Small intestine (tissue), 7 donors: ENCODE data around the gene CMIP. TPM values are rescaled to one million over a fixed set of nuclear protein-coding genes. Genes with fewer than 3 reads are reported as not detected.

Experiments
- DNase-seq, 2 donors: peaks; one replicate each; pipeline versions ENCODE4 v3.0.0 to v3.0.0-alpha.2; 2013
- FAIRE-seq: peaks from 2 replicates; lab custom pipeline; 2012; peaks lifted over from hg19 to GRCh38; lab: Jason Lieb, UNC
- H3K27ac ChIP-seq, 3 donors: one replicate each; pipeline ENCODE4 v1.5.1; 2013; ENCODE audit warnings: low read length in 2 of 3, mild to moderate bottlenecking in 2 of 3, control low read depth in 1 of 3, inconsistent platforms in 1 of 3, low read depth in 1 of 3, moderate library complexity in 1 of 3
- H3K27me3 ChIP-seq, 3 donors: one replicate each; pipeline ENCODE4 v1.6.1; 2013; ENCODE audit warnings: low read length in 3 of 3, inconsistent platforms in 1 of 3; ENCODE audit not compliant: control insufficient read depth in 3 of 3, insufficient read depth in 3 of 3
- H3K36me3 ChIP-seq, 3 donors: one replicate each; pipeline ENCODE4 v1.6.1; 2013; ENCODE audit warnings: low read length in 3 of 3, inconsistent platforms in 1 of 3, low read depth in 1 of 3, mild to moderate bottlenecking in 1 of 3, moderate library complexity in 1 of 3; ENCODE audit not compliant: control insufficient read depth in 3 of 3, insufficient read depth in 2 of 3
- H3K4me1 ChIP-seq, 3 donors: one replicate each; pipeline ENCODE4 v1.6.1; 2013; ENCODE audit warnings: low read length in 2 of 3, inconsistent platforms in 1 of 3, low read depth in 1 of 3, mild to moderate bottlenecking in 1 of 3, moderate library complexity in 1 of 3; ENCODE audit not compliant: control insufficient read depth in 3 of 3, insufficient read depth in 2 of 3
- H3K4me3 ChIP-seq, 3 donors: one replicate each; pipeline ENCODE4 v1.5.1; 2013; ENCODE audit warnings: low read length in 3 of 3, control low read depth in 1 of 3, inconsistent platforms in 1 of 3, low read depth in 1 of 3, mild to moderate bottlenecking in 1 of 3, moderate library complexity in 1 of 3
- H3K9me3 ChIP-seq, 2 donors: one replicate each; pipeline ENCODE4 v1.6.1; 2013; ENCODE audit warnings: low read depth in 1 of 2, low read length in 1 of 2; ENCODE audit not compliant: control insufficient read depth in 2 of 2, insufficient read depth in 1 of 2
- WGBS, 3 donors: extraction: QIAGEN DNeasy Blood & Tissue Kit; methylation state at CpG; one replicate each; pipeline ENCODE4 v1.1.7; 2013; 5-methylcytosine and 5-hydroxymethylcytosine counted together
- polyA plus RNA-seq, 4 donors: library from polyadenylated mRNA; stranded (reverse) in 3 of 4; unstranded in 1 of 4; fragments of 200-250 nt in 3 of 4; fragments of 120-200 nt in 1 of 4; gene quantifications; one replicate each; pipeline versions ENCODE4 v1.2.1 to v1.2.3, GENCODE V29; 2013
- donor health status: healthy with polysubstance abuse.
- donor health status: control.
- donor health status: control.
- donor health status: Bipolar disorder and iron deficiency.
- donor health status: healthy.

Gene CMIP
- polyA plus RNA-seq, 4 donors = 43.8 to 74.7 (median 55.7) TPM

DNA sequence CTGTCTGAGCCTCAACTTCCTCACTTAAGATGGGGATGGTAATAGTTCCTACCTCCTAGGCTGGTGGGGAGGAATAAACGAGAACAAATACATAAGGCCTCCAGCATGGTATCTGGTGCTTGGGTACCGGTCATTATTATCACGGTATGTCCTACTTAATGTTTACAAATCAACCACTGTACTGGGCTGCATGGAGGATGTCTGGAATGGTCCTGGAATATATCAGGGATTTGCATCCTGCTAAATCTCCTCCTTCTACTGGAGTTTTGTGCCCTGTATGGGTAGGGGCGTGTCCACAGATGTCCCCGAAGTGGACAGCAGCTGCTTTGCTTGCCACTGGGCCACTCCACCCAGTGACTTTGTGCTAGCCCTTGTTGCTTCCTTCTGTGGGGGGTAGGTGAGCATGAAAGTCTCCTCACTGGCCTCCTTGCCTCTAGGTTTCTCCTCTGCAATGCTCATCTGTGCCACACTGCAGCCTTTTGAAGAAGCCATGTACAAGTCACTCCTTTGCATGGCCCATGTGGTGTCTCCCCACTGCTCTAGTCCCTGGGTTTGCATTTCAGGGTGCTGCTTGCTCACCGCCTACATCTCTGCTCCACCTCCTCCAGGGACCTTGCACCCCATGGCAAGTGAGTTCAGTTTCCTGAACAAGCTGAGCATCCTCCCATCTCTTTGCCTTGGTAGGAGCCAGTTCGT, 2.2 kb upstream of the CMIP start:
- FAIRE-seq = no peak
- no peak overlapping the region for H3K27ac ChIP-seq
- DNase-seq = no peak

DNA sequence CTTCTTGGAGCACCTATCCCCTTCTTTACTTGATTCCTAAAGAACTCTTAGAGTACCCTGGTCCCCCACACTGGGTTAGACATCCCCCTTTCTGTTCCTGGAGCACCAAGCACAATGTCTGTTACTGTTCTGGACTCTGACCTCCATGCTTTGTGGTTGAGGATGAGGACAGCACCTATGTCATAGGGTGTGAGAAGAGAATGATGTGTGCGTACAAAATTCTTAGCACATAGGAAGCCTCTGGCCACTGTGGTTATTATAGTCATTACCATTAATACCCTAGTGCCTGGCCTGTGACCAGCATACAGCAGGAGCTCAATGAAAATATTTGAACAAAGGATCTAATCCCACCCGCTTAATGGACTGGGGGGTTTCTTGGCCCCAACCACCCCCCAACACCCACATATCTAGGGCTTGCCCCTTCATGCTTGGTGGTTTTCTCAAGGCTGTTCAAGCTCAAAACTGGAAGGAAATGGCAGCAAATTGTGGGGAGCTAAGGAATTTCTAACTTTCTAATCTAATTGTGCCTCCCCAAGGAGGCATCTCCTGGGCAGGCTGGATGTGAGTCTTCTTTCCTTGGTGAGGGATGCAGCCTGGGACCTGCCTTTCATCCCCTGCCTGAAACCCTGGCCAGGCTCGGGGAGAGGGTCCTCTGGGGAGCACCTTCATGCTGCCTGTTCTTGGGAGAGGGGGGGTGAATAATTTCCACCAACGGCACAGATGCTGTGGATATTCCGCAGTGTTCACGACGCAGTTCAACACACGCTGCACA, 1.5 kb upstream of the CMIP start:
- FAIRE-seq (no peak), DNase-seq (peak; percentile 66 to 69)
- Histone ChIP-seq H3K4me3 (no peak overlapping the region), H3K4me1 (peaks cover 0 to 22% (median 0%) of the 10 kb centered on the region in 3 donors), H3K27ac (peak overlapping the region in 2 of 3 donors; percentile 32 to 67), H3K27me3 (peaks cover 0 to 9% (median 0%) of the 10 kb centered on the region in 3 donors), H3K9me3 (no peaks in the 10 kb centered on the region), H3K36me3 (peaks cover 0 to 8% (median 0%) of the 10 kb centered on the region in 3 donors)
- 64 to 76% (median 74%) methylated on average over 8 of the region's 8 CpGs for WGBS, 3 donors

More for the DNA sequence above, 2.2 kb upstream of the CMIP start:
- Histone ChIP-seq H3K9me3 (no peaks in the 10 kb centered on the region), H3K4me3 (no peak overlapping the region), H3K36me3 (peaks cover 0 to 2% (median 0%) of the 10 kb centered on the region in 3 donors), H3K27me3 (peaks cover 0 to 9% (median 0%) of the 10 kb centered on the region in 3 donors), H3K4me1 (peaks cover 0 to 15% (median 0%) of the 10 kb centered on the region in 3 donors)
- 54 to 73% (median 64%) methylated on average over 7 of the region's 7 CpGs for WGBS, 3 donors

DNA sequence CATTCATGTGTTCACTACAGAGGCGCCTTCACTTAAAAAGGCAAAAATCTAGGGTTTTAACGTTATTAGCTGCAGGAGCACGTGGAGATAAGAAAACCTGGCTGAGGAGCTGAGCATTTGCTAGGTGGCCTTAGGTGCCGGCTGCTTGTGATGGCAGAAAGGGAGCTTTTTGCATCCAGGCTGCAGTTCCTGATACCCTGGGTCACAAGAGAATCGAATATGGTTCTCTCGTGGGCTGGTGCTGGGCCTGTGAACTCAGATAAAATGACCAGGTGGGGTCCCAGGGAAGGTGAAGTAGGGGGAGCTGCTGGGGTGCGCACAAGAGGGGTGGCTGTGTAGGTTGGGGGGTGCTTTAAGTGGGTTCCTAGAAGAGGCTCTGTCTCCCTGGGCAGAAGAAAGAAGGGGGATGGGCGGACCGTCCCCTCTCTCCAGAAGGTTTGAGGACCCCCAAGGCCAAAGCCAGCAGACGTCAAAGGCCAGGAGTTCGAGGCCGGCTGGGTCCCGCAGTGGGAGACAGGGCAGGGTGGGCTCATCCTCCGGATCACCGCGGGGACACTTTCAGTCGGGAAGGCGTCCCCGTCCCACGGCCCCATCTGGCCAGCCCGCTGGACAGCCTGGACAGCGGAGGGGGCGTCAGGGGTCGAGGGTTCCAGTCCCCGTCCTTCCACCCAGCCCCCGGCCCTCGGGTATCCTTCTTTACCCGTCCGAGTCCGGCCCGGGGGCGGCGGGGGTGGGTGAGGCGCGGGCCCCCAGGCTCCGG, 740 bp upstream of the CMIP start:
- WGBS, 3 donors = 12 to 18% (median 17%) methylated on average over 26 to 36 of the region's 36 CpGs

DNA sequence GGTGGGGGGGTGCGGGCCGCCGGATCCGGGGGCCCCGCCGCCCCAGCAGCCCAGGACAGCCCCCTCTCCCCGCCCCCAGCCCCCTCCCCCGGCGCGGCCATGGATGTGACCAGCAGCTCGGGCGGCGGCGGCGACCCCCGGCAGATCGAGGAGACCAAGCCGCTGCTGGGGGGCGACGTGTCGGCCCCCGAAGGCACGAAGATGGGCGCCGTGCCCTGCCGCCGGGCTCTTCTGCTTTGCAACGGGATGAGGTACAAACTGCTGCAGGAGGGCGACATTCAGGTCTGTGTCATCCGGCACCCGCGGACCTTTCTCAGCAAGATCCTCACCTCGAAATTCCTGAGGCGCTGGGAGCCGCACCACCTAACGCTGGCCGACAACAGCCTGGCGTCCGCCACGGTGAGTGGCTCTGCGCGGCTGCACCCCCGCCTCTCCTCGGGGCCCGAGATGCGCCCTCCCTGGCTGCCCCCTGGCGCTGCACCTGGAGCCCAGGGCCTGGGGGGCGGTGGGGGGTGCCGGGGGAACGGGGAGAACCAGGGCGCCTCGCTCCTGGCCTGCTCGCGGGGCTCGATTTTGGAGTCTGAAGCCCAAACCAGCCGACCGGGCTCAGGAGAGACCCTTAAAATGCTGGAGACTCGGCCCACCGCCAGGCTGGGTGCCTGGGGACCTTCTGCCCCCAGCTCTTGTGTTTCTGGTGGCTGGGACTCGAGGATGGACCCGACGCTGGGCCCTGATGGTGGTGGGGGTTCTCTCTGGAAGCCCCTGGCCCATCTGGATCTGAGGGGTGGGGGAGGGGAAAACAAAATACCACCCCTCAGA, 744 bp downstream of the CMIP start:
- FAIRE-seq (no peak), DNase-seq (peak; percentile 37 to 70)
- WGBS, 3 donors = 0% methylated on average over 42 to 62 of the region's 62 CpGs
- H3K4me3 ChIP-seq = peak overlapping the region; percentile 82 to 97 (median 89)
- peaks cover 10 to 43% (median 11%) of the 10 kb centered on the region in 3 donors for H3K4me1 ChIP-seq
- peaks cover 0 to 4% (median 0%) of the 10 kb centered on the region in 3 donors for H3K27me3 ChIP-seq
- H3K9me3 ChIP-seq = no peaks in the 10 kb centered on the region
- peak overlapping the region; percentile 88 to 100 (median 94) for H3K27ac ChIP-seq
- peaks cover 0 to 14% (median 0%) of the 10 kb centered on the region in 3 donors for H3K36me3 ChIP-seq

More for the DNA sequence above, 740 bp upstream of the CMIP start:
- peak overlapping the region; percentile 25 to 97 (median 55) for H3K4me3 ChIP-seq
- H3K4me1 ChIP-seq = peaks cover 0 to 28% (median 3%) of the 10 kb centered on the region in 3 donors
- no peaks in the 10 kb centered on the region for H3K9me3 ChIP-seq
- peak in 1 of 2 donors; percentile 52 for DNase-seq
- H3K36me3 ChIP-seq = peaks cover 0 to 8% (median 0%) of the 10 kb centered on the region in 3 donors
- peak overlapping the region in 2 of 3 donors; percentile 67 to 68 for H3K27ac ChIP-seq
- no peak for FAIRE-seq
- peaks cover 0 to 4% (median 0%) of the 10 kb centered on the region in 3 donors for H3K27me3 ChIP-seq

DNA sequence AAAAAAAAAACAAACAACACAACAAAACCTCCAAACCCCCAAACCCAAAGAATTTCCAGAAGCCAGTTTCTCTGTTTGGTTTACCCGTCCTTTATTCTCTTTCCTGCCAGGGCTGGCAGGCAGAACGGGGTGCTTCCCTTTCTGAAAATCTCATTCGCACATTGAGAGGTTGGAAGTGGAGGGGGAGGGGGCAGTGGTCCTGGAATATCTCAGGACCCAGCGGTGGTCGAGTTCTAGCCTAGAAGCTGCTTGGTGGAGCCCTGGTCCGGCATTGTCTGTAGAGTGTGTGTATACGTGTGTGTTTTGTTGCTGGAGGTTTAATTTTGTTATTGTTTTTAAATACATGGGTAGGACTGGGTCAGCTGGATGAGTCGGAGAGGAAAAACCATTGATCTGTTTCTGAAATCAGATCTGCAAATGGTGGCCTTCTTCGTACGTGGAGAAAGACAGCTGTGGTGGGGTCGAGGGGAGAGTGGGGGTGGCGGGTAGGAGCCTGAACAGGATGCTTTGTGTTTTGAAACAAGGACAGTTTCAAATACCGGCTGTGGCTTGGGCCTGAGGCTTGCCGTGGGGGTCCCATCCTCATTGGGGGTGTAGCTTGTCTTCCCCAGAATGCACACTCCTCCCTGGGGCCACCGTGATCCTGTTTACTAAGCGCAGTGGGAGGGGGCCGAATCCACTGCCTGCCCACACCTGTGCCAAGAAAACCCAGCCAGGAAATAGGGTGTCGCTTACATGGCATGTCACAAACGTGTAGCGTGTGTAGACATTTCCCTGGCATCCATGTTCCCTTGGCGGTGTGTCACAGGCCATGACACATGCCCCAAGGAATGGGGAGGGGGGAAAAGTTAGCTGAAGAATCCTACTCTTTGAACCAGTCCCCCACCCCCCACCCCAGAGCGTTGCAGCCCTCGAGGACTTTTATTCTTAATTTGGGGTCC, 1.6 kb downstream of the CMIP start:
- no peak for FAIRE-seq
- Histone ChIP-seq H3K36me3 (peaks cover 0 to 14% (median 0%) of the 10 kb centered on the region in 3 donors), H3K27me3 (peaks cover 0 to 3% (median 0%) of the 10 kb centered on the region in 3 donors), H3K4me1 (peaks cover 10 to 46% (median 11%) of the 10 kb centered on the region in 3 donors), H3K27ac (peak overlapping the region; percentile 88 to 100 (median 94)), H3K9me3 (peaks cover 0 to 5% of the 10 kb centered on the region in 2 donors), H3K4me3 (peak overlapping the region; percentile 82 to 97 (median 89))
- peak; percentile 67 to 76 for DNase-seq
- WGBS, 3 donors = 3 to 6% (median 5%) methylated on average over 23 of the region's 23 CpGs

DNA sequence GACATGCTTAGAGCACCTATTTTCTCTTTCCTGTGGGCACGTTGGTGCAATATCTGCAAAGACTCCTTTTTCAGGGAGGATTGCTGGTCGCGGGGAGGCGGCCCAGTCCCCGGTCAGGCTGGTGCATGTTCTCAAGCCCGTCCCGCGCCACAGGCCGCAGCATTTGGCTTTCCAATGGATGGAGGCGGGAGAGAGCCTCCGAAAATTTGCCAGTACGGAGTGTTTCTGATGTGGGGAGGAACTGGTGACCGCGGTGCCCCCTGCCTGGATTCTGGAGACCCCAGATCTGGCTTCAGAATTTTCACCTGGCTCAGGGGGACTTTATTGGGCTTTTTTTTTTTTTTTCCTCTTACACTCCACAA, 2.3 kb downstream of the CMIP start:
- FAIRE-seq (no peak), DNase-seq (no peak)
- no peaks in the 10 kb centered on the region for H3K27me3 ChIP-seq
- peak overlapping the region; percentile 88 to 100 (median 94) for H3K27ac ChIP-seq
- H3K4me1 ChIP-seq = peaks cover 13 to 53% (median 13%) of the 10 kb centered on the region in 3 donors
- H3K4me3 ChIP-seq = peak overlapping the region; percentile 82 to 97 (median 89)
- peaks cover 0 to 19% (median 0%) of the 10 kb centered on the region in 3 donors for H3K36me3 ChIP-seq
- H3K9me3 ChIP-seq = peaks cover 0 to 5% of the 10 kb centered on the region in 2 donors
- 13 to 21% (median 16%) methylated on average over 14 of the region's 14 CpGs for WGBS, 3 donors
